ENCODE results near the gene BMPR1B. TPM values are rescaled to one million over a fixed set of nuclear protein-coding genes. Genes with fewer than 3 reads are reported as not detected.

Gene BMPR1B
- total RNA-seq, 1 experiment from 2014 or later = 0.35 TPM

DNA sequence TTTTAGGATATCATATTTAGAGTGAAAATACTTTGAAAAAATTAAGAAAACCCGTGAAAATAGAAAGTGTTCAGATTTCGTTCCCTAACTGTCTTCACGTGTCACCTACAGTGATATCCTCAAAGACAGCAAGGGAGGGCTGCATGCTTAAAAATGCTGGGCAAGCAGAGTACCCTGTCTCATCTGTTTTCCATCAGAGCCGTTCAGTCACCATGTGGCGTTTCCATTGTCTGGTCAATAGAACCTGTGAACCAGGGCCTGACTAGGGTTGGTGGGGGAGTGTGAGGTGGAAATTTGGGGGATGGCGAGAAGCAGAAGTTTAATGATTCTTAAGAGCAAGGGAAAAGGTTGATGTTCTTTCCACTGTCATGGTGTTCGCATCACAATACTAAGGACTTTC lies 173.9 kb downstream of the BMPR1B start:
- H4K91ac ChIP-seq (ENCODE audit: insufficient read length, low read depth, low read length) = no peak overlapping the region
- H3T11ph ChIP-seq (ENCODE audit: low read length) = no peak overlapping the region
- Mint-ChIP-seq H3K27me3 (ENCODE audit: low read depth) (no peaks in the 10 kb centered on the region; the same call in 1 of the 2 replicates), H3K4me3 (no peak overlapping the region), H3K27ac (peak overlapping the region in 1 of 3 experiments; percentile 68; a peak in 2 of 7 replicates), H3K36me3 (ENCODE audit: insufficient read depth in 1 of 3, low read depth in 3 of 3) (no peaks in the 10 kb centered on the region), H3K4me1 (peaks cover 18 to 23% of the 10 kb centered on the region in 2 experiments), H3K9me3 (no peaks in the 10 kb centered on the region)
- no peak overlapping the region for H3K27ac ChIP-seq (ENCODE audit: insufficient read length, low read depth, low read length)
- no peaks in the 10 kb centered on the region for H3K23me2 ChIP-seq (ENCODE audit: insufficient read length, low read depth, low read length, poor library complexity, severe bottlenecking)
- WGBS (ENCODE audit: extremely low coverage, insufficient read length, low lambda C conversion rate) = no CpG with 5 or more reads among the region's 7 CpGs
- H4K8ac ChIP-seq (replicated peaks; ENCODE audit: insufficient read length, low read depth, low read length) = no peak overlapping the region
- H3K18ac ChIP-seq (ENCODE audit: insufficient read length, low read depth, low read length) = no peak overlapping the region
- TF ChIP-seq, protein P1, sequence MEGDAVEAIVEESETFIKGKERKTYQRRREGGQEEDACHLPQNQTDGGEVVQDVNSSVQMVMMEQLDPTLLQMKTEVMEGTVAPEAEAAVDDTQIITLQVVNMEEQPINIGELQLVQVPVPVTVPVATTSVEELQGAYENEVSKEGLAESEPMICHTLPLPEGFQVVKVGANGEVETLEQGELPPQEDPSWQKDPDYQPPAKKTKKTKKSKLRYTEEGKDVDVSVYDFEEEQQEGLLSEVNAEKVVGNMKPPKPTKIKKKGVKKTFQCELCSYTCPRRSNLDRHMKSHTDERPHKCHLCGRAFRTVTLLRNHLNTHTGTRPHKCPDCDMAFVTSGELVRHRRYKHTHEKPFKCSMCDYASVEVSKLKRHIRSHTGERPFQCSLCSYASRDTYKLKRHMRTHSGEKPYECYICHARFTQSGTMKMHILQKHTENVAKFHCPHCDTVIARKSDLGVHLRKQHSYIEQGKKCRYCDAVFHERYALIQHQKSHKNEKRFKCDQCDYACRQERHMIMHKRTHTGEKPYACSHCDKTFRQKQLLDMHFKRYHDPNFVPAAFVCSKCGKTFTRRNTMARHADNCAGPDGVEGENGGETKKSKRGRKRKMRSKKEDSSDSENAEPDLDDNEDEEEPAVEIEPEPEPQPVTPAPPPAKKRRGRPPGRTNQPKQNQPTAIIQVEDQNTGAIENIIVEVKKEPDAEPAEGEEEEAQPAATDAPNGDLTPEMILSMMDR (conservative IDR thresholded peaks at IDR 0.05) = no peak
- no peaks in the 10 kb centered on the region for H3K79me2 ChIP-seq (ENCODE audit: insufficient read depth, low read length)
- no peak overlapping the region for H2AK5ac ChIP-seq (ENCODE audit: insufficient read length, low read length)
- H4K5ac ChIP-seq (ENCODE audit: insufficient read length, low read depth, low read length) = no peak overlapping the region
- no peak overlapping the region for H3K4me2 ChIP-seq (ENCODE audit: insufficient read depth, insufficient read length, low read length)
- H3K56ac ChIP-seq (ENCODE audit: insufficient read length, low read depth, low read length) = no peak overlapping the region
- no peaks in the 10 kb centered on the region for H3K27me3 ChIP-seq (ENCODE audit: insufficient read depth, low read length)
- H3K23ac ChIP-seq (ENCODE audit: insufficient read length, low read depth, low read length) = no peak overlapping the region
- no peaks in the 10 kb centered on the region for H3K9me3 ChIP-seq (ENCODE audit: control insufficient read depth, low read depth, low read length)
- H3K79me1 ChIP-seq (ENCODE audit: insufficient read depth, low read depth, low read length, poor library complexity, severe bottlenecking) = no peaks in the 10 kb centered on the region
- H4K20me1 ChIP-seq (ENCODE audit: control insufficient read depth, insufficient read depth, insufficient read length) = no peaks in the 10 kb centered on the region
- H2BK20ac ChIP-seq (ENCODE audit: low read depth, low read length, poor library complexity, severe bottlenecking) = no peak overlapping the region
- no peaks in the 10 kb centered on the region for H3K4me1 ChIP-seq (ENCODE audit: insufficient read depth, low read length)
- no peak overlapping the region for H2BK12ac ChIP-seq (ENCODE audit: insufficient read length, low read depth, low read length)
- no peak overlapping the region for H2BK15ac ChIP-seq (ENCODE audit: low read depth, low read length)
- H3K4ac ChIP-seq (ENCODE audit: low read depth, low read length) = no peak overlapping the region
- no peak overlapping the region for H3K14ac ChIP-seq (ENCODE audit: insufficient read depth, low read length)
- H2BK5ac ChIP-seq (ENCODE audit: insufficient read length, low read length) = no peak overlapping the region
- no peak overlapping the region for H2AFZ ChIP-seq (ENCODE audit: low read length)
- H3K9ac ChIP-seq (ENCODE audit: extremely low read depth, insufficient read length, low read length) = no peak overlapping the region
- H2BK120ac ChIP-seq (ENCODE audit: low read depth, low read length, poor library complexity, severe bottlenecking) = no peak overlapping the region
- DNase-seq = no peak

All from H9 (cell line).